Activated T-cell treated with anti-CD3 and anti-CD28 coated beads for 4 hours (primary cell): ENCODE measurements around the gene SH2D1A.
"Not testable (repeated sequence)": the region's sequence is repeated elsewhere in the genome, so short reads cannot be mapped to it uniquely, and the experiment has no call there.

Experiments used
- DNase-seq: peaks from one replicate; pipeline ENCODE4 v3.0.0-alpha.2; 2020

The SH2D1A gene

DNA sequence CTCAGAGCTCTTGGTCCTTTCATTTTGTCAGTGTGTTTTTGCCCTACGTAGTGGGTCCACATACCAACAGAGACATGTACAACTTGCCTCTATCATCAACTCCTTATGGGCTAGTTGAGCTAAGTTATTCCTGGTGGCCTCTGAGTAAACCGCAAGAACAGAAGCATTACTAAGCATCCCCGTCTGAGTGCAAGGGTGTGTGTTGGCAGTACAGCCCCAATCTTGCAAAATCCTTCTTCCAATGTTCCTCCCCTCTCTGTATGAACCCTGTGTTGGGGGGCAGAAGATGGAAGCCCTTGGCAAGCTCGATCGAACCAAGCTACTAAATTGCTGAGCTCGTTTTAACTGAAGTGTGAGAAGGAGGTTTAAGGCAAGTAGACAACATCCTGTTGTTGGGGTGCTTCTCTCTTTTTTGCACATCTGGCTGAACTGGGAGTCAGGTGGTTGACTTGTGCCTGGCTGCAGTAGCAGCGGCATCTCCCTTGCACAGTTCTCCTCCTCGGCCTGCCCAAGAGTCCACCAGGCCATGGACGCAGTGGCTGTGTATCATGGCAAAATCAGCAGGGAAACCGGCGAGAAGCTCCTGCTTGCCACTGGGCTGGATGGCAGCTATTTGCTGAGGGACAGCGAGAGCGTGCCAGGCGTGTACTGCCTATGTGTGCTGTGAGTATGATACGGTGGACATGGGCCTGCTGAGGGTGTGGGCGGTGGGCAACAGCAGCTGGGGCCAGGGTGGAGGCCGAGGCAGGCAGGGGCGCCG lies at the start of gene SH2D1A:
Gene SH2D1A (plus strand): TSS at position 447 of the 760 bp plus-strand sequence. CDS start 80 bp downstream, at position 527.
- DNase-seq = no peak

DNA sequence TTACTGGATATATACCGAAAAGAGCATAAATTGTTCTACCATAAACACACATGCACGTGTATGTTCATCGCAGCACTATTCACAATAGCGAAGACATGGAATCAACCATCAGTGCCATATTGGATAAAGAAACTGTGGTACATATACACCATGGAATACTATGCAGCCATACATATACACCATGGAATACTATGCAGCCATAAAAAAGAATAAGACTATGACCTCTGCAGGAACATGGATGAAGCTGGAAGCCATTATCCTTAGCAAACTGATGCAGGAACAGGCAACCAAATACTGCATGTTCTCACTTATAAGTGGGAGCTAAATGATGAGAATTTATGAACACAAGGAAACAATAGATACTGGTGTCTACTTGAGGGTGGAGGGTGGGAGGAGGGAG lies 47.0 kb upstream of the SH2D1A start:
- DNase-seq = not testable (repeated sequence)

- DNase-seq = no peak
Observed at GRCh38 chrX:124300405-124300804, 46.0 kb upstream of the SH2D1A start.

- no peak for DNase-seq
Observed at GRCh38 chrX:124307253-124307907, 39.0 kb upstream of the SH2D1A start.

DNA sequence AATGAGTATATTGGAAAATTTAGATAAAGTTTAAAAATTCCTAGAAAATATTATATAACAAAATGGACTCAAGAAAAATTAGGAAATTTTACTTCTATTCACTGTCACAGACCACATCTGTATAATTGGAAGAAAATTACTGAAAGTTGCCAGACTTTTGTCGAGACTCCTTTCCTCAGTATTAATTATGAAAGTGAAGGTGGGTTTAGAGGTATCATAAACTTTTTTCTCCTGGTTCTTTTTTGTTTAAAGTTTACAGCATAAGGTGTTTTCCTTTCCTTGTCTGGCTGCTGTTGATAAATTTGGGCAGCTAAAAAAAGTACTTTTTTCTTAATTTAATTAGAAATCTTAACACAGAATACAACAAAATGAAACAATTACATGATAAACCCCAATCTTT lies 20.6 kb upstream of the SH2D1A start:
- DNase-seq = no peak

- DNase-seq = no peak
Observed at GRCh38 chrX:124328765-124329164, 17.6 kb upstream of the SH2D1A start.

DNA sequence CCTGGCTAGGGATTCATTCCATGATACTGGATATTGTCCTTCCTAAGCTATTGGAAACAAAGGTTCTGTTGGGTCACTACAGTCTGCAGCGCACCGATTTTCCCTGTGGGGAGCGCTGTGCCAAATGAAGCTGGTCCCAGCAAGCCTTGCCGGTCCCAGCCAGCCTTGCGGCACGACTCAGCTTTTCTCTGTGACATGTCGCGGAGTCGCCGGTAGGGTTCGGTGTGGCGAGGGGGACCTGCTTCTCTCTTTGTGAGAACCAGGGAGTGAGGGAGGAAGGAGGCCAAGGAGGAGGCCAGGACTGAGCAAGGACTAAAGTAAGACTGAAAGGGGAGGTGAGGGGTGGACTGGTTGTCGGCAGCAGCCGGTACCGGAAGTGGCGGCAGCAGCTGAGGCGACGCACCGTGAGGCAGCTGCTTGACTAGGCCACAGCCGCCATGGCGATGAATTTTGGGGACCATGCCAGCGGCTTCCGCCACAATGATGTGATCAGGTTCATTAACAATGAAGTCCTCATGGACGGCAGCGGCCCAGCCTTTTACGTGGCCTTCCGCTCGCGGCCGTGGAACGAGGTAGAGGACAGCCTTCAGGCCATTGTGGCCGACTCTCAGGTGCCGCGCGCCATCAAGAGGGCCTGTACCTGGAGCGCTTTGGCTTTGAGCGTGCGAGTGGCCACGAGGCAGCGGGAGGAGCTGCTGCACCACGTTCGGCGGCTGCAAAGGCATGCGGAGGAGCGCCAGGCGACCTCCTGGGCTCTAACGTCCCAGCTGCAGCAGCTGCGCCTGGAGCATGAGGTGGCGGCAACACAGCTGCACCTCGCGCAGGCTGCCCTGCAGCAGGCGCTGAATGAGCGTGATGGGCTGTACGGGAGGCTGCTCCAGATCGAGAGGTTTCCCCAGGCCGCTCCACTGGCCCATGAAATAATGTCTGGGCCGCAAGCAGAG lies 13.6 kb upstream of the SH2D1A start, which contains the start of gene TEX13D:
Gene TEX13D (plus strand): TSS at position 180 of the 944 bp plus-strand sequence. CDS start 258 bp downstream, at position 438.
- no peak for DNase-seq

DNA sequence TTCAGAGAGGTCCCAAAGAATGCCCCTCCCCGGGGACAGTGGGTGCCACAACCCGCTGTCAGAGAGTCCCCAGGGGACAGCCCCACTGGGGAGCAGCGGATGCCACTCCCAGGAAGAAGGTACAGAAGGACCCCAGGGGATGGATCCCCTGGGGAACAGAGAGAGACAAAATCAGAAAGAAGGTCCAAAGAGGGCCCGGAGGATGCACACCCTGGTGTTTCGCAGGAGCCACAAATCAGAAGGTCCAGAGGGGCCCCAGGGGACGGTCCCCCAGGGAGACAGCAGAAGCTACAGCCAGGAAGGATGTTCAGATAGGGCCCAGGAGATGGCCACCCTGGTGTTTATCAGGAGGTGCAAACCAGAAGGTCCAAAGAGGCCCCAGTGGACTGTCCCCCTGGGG lies 12.5 kb upstream of the SH2D1A start:
- no peak for DNase-seq

- DNase-seq = not testable (repeated sequence)
Observed at GRCh38 chrX:124334555-124334954, 11.8 kb upstream of the SH2D1A start.

- DNase-seq = no peak
Observed at GRCh38 chrX:124335598-124335997, 10.8 kb upstream of the SH2D1A start.

DNA sequence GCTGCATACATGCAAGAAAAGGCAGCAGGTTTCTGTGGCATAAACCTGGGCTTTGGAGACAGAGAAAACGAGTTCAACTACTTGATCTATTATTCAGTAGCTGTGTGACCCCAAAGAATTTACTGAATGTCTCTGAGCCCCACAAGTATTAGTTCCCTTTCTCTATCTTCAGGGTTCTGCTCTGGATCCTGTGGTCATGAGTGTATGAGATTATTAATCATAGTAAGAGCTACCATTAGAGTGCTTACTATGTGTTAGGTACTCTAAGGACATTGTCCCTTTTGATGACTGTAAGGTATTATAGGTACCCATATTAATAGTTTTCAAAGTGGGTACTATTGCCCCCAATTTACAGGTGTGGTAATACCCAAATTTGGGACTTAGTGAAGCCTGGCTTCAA lies 8.4 kb upstream of the SH2D1A start:
- no peak for DNase-seq

DNA sequence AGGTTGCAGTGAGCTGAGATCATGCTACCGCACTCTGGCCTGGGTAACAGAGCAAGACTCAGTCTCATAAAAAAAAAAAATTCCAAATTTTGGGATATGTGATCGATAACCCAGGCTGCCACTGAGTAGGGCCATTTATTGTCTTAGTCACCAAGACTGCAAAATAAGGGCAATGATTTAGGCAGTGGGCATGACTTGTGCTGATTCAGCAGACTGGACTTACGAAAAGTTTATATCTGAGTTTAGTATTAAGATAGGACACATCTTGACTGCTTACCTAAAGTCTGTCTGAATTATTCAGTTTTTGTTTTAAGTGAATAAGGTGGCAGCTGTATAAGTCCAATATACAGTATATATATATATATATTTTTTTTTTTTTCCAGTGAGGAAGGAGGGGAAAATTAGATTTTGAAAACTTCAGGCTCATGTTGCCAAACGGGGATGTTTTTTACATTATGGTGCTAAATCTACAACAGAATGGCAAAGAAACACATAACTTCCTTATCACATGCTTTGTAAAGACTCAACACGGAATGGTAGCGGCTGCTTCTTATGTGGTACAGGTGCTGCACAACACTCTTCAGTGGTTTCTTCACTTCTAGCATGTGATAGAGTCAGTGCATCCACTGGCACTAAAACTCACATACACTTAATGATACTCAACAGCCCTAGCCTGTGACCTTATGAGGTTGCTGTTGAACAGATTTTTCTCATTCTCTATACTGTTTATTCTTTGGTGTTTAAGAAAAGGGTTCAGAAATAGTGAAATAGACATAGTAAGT lies 7.4 kb upstream of the SH2D1A start:
- no peak for DNase-seq

DNA sequence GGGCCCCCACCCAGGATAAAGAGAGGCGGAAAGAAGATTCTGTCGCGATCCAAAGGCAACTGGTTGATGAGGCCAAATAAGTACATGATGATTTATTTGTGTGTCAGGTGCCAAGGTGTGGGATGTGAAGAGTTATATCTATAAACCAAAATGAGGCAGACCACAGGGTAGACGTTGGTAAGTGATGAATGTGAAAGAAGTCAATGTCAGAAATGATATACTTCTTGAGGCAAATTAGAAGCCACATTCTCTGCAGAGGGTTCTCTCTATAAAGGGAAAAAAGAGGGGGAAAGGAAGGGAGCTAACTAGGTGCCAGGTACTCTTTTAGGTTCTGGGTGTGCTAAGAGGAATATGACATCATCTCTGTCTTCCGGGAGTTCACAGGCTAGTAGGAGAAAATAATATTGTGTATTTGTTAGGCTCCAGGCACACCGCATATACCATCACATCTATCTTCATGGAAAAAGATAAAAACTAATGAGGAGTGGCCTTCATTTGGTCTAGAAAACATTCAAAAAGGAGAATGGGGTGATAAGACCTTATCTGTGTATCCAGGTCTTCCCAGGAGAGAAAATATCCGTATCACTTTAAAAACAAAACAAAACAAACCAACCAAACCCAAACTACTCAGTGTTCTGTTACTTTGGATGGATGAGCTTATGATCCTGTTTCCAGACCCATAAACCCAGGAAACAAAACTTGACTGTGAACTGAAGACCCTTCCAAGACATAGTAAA lies 4.8 kb upstream of the SH2D1A start:
- DNase-seq = no peak

DNA sequence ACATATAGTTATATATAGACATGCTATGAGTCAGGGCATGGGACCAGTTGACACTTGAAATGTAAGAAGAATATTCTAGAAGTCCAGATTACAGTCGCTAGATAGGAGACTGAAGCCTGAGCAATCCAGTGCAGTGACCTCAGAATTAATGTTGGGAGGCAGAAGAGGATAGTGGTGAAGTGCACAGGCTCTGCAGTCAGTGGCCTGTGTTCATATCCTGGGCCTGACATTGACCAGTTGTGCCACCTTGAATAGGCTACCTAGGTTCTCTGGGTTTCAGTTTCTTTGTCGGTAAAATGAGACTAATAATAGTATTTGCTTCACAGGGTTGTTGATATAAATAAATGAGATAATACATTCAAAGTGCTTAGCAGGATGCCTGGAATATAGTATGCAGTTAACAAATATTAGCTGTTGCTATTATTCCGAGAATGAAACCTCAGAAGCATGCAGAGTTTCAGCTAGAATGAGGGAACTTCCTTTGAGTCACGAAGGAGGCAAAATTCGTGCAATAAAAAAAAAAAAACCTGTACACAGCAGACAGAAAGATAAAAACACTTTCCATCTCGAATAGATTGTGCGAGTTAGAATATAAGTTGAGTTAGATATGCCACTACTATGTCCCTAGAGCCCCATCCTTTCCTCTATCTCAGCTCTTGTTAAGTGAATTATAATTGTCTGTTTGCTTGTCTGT lies 4.0 kb upstream of the SH2D1A start:
- no peak for DNase-seq

- DNase-seq = no peak
Observed at GRCh38 chrX:124343016-124343415, 3.3 kb upstream of the SH2D1A start.

DNA sequence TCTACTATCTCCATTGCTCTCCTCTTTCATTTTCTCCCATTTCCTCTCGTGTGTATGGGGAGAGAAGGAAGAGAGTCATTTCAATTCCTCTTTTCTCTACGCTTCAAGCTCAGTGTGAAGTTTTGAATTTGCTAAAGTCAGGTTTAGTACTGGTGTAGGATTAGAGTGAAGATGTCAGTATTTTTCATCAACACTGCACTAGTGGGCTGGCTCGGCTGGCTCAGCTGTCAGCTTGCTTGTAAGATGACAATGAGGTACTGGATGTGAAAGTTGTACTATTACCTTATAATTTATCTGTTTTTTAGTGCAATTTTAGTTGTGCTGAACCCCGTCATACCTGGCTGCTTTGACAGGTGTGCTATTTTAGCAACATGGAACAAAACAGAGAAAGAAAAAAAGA lies 2.1 kb upstream of the SH2D1A start:
- DNase-seq = no peak

DNA sequence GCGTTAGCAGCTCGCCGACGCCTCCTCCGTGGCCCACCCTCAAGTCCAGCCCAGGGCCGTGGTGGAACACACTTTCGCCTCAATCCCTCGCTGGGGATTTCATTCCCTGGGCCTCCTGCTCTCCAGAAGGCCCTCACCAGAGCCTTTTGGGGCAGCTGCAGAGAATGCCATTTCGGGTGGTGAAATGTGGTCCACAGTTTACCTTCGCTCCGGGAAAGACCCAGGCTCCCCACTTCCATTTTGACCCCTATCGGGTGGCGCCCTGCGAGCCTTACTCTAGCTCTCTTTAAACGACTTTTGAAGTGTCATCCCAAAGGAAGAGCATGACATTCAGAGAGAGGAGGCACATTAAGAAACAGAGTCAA lies 496 bp downstream of the SH2D1A start:
- no peak for DNase-seq

DNA sequence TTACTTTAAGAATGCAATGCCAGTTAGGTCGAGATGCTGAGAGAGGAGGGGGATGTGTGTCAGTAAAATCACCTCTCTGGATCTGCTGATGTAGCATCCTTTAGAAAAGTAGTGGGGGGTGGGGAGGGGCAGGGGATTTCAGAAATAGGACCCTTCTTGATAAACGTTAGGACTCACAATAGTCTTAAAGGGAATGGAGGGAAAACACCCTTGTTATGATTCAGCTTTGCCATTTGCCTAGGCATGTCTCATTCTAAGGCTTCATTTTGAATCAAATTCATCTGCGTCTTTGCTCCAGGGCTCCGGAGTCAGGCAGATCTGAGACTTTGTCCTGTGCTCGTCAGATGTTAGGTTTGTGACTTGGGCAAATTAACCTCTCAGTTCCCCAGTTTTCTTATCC lies 879 bp downstream of the SH2D1A start:
- DNase-seq = peak; percentile 28

DNA sequence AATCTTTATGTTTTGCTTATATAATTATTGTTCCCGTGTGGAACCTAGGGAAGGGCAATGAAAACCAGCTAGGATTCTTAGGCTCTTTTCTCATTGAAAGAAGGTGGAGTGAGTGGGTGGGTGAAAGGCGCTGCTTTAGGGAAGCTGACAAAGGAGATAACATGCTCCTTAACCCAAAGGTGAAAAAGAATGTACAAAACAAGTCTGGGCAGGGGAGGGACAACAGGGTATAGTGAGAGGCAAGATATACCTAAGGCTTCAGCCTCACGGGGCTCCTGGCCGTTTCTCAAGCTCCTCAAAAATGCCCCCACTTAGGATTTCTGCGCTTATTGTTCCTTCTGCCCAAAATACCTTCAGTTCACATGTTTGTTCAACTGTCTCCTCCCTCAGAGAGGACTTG lies 1.8 kb downstream of the SH2D1A start:
- no peak for DNase-seq

DNA sequence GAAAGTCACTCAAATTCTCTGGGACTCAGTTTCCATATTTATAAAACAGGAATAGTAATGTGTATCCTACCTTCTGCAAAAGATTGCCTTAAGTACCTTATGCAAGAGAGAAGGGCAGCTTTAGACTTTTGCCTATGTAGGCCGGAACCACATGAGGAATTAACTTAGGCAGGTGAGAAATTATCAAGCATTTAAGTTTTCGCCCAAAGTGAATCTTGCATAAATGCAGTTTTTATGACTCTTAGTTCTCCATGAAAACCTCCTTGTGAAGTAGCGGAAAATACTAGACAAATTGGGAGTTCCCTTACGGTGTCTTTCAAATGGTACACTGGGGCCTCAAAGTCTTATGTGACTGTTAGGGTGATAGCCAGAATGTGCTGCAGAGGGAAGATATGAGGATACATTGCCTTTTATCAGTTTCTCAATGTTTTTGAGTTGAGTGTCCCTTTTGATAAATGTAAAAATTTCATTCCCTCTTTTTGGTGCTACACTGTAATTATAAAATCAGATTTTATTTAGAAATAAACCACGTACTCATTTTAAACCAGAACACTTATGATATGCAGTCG lies 2.6 kb downstream of the SH2D1A start:
- no peak for DNase-seq

DNA sequence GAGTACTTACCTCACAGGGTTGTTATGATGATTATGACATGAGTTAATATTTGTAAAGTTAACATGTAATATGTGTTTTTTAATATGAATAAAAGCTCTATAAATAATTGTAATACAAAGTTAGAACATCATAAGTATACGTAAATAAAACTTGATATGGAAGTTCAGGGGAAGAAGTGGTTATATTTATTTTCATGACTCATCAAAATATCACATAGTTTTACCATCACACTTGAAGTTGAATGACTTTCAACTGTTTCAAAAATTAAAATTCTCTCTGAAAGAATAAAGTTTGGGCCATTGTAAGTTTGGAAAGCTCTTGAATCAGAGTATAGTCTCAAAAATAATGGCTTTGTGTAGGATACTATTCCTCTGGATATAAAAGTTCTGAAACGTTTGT lies 8.3 kb downstream of the SH2D1A start:
- no peak for DNase-seq
